AML-193 (cell line): Measurements from ENCODE around the gene CASP9.
"Not testable (repeated sequence)": the region's sequence is repeated elsewhere in the genome, so short reads cannot be mapped to it uniquely, and the experiment has no call there.

Experiments
- DNase-seq, 2 experiments: peaks; one replicate each; lab custom pipeline; 2025; lab: John Stamatoyannopoulos, UW

CASP9 gene

DNA sequence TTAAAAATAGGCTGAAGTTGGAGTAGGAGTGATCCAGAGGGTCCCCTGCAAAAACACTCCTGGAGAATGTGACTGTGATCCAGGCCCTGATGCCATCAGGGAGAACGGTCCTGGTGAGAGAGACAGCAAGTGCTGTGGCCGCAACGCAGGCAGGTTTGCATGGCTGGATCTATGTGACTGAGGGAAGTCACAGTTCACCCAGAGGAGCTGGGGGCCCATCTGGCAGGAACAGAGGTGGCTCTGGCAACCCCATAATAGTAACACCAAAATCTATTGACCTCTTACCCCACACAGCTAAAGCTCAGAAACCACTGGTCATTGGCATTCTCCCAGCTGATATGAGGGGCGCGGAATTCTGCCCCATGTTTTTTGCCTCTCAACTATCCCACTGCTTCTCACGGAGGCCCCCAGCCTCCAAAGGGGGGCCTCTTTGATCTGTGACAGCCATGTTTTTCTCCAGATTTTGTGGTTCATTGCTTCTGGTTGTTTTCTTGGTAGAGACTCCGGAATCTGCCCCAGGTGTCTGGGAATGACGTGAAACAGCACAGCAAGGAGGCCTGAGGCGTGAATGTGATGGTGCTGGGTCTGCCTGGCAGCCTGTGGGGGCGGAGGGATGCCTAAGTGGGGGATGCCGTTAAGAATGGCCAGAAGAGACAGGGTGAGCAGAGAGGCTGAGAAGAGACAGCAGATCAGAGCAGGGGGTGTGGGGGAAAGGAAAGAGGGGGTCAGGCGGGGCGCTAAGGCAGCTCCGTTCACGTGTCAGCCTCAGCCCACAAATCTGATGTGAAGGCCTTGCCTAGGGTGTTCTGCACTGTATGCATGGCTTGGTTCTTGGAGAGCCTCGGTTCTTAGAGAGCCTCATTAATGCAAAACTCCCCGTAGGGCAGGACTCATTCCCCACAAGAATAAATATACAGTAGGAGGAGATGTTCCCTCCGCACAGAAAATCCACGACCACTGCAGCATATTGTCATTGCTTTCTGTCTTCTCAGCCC, 23.5 kb downstream of the CASP9 start:
- no peak for DNase-seq

DNA sequence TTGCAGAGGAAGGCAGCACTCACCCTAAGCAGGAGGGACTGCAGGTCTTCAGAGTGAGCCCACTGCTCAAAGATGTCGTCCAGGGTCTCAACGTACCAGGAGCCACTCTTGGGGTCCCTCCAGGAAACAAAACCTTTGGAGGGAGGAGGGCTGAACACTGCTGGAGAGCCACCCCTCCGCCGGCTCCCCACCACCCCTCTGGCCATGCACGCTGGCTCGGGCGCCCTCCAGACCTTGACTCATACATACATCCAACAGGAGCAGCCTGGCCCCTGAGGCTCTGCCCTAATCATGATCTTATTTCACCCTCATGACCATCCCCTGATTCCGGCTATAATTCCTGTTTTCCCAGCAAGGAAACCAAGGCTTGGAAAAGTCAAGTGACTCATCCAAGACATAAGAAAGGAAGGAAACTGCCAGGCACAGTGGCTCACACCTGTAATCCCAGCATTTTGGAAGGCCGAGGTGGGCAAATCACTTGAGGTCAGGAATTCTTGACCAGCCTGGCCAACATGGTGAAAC, 30.1 kb downstream of the CASP9 start:
- DNase-seq = no peak

DNA sequence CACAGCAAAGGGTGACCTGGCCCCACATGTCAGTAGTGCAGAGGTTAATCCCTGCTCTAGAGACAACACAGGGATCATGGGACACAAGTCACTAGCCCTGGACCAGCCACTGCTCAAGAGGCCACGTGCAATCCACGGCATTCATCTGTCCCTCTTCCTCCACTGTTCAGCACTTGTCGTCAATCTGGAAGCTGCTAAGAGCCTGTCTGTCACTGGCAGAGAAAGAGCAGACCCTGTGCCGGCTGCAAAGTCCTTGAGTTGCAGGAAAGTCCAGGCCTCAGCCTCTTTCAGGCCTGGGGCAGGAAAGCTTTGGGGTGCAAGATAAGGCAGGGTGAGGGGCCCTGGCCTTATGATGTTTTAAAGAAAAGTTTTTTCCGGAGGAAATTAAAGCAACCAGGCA, 31.4 kb downstream of the CASP9 start:
- no peak for DNase-seq

DNA sequence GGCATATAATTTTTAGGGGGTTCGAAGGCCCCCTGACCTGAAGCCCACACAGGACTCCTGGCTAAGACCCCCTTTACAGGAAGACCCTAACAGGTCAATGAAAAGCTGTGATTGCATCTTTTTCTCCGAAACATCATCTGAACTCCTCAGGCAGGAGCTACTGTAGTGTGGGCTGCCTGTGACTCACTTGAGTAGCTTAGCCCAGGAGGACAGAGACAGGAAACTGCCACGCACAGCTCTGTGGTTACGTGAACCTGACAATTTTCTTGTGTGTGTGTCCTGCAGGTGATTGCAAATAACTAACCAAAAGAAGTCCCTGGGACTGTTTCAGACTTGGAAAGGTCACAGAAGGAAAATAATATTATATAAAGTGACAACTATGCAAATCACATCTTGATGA, 33.0 kb downstream of the CASP9 start:
- DNase-seq = not testable (repeated sequence)

DNA sequence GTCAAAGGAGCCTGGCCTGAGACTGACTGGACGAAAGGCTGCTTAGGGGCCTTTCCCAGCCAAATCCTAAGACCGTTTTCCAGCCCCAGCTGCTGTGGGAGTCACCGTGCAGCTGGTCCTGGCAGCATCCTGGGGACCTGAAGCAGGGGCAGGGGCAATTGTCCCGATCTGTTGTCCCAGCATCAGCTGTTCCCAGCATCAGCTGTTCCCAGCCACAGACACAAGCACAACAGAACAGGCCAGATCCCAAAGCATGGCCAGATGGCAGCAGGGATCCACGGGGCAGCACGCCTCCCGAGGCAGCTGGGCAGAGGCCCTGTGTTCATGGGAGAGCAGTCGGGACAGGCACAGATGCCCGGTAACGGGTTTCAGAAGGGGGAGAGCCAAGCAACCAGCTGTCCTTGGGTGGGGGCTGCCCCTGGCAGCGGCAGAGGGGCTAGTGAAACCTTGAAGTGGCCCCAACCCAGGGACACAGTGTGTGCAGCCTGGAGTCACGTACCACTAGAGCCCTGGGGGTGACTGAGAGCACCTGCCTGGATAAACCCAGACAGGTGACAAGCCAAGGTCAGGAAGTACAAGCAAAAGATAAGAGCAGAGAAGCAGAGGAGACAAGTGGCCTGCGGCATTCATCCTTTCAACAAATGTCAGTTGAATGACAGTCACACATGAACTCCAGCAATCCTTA, 34.8 kb downstream of the CASP9 start:
- no peak for DNase-seq

DNA sequence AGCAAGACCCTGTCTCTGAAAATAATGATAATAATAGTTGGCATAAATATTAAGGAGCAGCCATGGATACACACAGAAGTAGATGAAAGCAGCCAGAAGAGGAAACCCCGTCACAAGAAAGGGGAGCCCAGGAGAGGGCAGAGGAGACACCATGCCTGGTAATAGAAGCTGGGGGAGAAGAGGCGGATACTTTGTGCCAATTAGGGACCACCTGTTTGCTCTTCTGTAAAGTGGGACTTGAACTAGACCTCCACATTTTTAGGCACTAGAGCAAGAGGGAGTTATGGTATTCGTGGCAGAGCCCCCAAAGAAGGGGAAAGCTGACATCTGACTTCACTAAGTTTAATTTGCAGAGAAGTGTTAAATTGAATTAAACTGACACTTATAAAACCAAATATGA, 35.6 kb downstream of the CASP9 start:
- DNase-seq = no peak

DNA sequence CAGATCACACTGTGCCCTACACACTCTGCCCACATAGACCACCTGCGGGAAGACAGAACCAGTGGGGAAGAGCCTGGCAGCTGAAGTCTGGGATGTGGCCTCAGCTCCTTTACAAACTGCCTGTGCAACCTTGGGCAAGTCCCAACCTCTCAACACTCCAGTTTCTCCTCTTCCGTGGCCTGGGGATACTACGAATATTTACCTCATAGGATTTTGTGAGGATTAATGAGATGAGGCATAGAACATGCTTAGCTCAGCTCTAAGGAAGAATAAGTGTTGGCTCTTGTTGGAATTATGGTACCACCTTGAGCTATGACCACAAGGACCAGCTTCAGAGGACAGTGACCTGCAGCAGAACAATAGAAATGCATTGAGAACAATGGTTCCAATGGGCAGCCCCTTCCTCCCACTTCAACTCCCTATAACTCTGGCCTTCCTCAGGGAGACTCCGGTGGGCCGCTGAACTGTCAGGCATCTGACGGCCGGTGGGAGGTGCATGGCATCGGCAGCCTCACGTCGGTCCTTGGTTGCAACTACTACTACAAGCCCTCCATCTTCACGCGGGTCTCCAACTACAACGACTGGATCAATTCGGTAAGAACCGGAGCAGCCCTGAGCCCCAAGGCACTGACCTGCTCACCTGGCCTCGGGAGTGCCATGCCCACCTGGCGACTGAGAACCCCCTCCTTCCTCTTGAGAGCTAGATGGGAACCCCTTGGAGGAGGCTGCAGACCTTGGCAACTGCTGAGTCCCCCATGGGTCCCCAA, 37.0 kb downstream of the CASP9 start:
- DNase-seq = not testable (repeated sequence)

DNA sequence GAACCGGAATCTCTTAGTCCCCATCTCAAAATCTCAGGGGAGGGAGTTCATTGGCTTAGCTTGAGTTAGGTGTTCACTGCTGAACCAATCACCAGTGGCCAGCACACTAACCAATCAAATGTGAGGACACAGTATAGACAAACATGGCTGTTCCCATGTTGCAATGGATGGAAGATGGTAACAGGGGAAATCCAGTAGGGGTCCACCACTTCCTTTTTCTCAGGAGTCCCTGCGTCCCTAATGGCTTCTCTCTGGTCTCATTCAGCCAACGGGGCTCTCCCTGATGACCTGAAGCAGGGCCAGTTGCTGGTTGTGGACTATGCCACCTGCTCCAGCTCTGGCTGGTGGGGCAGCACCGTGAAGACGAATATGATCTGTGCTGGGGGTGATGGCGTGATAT, 38.4 kb downstream of the CASP9 start:
- no peak for DNase-seq

DNA sequence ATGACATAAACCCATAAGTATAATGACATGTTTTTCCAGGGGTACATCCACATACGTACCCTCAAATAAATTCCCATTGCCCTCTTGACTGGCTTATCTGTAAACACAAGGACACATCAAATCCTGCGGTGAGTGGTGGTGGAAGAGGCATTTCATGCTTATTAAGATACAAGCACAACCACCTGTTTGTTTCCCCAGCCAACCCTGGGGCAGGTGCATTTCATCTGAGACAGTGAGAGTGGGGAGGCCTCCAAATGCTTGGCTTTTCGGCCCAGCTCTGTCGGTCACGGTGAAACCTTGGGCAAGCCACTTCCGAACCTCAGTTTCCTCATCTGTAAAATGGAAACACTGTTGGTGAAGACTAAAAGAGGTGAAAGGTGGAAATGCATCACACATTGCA, 39.6 kb downstream of the CASP9 start:
- not testable (repeated sequence) for DNase-seq

DNA sequence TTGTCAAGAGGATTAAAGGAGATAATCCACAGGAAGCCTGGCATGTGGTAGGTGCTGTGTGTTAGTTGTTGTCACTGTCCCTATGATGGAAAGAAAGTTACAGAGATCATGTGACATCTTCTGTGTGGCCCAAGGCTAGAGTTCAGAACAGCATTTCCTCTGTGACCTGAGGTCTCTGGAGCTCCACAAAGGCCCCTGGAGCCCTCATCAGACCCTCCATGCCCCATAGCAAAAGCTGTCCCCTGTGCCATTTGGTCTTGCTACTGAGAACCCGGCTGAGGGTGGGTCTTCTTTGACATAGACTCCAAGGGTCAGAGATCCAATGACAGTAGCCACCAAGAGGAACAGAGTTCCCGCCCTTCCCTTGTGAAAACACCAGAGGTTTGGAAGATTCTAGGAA, 40.0 kb downstream of the CASP9 start:
- DNase-seq = no peak

DNA sequence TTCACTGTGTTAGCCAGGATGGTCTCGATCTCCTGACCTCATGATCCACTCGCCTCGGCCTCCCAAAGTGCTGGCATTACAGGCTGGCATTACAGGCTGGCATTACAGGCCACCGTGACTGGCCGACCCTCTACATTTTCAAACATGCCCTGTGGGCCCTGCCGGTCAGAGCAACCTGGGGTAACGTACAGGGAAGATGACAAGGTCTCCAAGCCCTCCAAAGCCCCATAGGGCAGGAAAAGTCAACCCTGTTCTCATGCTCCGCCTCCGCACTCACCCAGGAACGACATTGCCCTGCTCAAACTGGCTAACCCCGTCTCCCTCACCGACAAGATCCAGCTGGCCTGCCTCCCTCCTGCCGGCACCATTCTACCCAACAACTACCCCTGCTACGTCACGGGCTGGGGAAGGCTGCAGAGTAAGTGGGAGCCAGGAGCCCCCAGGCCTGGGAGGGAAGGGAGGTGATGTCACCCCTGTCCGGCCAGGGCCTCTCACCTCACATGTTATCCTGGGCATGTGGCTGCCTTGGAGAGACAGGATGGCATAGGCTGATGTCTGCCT, 41.0 kb downstream of the CASP9 start:
- not testable (repeated sequence) for DNase-seq

DNA sequence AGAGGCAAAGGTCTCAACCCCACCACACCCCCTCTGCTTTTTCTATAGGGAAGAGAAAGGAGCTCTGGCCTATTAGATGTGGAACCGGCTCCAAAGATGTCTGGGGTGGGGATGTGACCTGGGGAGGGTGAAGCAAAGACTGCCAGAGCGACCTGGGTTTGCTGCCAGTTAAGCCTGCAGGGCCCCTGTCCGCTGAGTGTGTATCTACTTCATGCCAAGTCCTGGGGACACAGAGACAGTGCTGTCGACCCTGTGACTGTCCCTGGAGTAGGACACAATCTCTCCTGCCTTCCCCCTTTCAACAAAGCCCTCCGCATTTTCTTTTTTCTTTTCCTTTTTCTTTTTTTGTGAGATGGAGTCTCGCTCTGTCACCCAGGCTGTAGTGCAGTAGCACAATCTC, 41.6 kb downstream of the CASP9 start:
- DNase-seq = not testable (repeated sequence)

DNA sequence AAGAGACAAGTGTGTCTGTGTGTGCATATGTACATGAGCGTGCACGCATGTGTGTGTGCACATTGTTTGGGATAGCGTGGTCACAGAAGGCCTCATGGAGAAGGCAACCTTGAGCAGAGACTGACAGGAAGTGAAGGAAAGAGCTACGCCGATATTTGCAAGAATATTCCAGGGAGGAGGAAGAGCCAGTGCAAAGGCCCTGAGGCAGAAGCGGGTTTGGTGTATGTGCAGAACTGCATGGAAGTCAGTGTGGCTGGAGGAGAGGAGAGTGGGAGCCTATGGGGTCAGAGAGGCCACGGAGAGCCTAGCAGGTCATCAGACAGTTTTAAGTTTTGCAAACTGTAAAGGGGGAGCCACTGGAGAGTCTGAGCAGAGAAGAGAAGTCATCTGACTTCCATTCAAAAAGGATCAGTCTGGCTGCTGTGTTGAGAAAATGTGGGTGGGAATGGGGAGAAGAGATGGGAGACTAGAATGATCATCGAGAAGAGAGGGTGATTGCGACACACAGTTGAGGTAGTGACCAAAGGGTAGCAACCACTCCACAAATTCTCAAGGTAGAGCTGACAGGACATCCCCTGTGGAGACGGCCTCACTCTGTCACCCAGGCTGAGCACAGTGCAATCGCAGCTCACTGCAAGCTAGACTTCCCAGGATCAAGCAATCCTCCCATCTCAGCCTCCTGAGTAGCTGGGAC, 44.2 kb downstream of the CASP9 start:
- no peak for DNase-seq

DNA sequence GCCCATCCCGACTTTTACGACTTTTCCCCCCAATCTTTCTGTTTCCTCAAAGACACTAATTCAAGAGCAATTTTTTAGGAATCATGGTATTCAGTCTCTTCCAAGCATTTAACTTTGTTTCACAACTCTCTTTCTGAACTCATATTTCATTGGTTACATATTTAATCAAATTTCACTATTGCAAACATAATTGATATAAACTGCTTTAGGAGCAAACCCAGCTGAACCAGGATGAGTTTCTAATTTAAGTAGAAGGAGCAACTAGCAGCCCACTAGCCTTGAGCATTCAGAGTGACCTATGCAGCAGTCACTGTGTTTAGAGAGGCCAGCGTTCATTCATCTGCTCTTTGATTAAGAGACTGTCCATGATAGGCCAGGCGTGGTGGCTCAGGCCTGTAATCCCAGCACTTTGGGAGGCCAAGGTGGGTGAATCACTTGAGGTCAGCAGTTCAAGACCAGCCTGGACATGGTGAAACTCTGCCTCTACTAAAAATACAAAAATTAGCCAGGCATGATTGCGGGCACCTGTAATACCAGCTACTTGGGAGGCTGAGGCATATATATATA, 46.3 kb downstream of the CASP9 start:
- DNase-seq = no peak

DNA sequence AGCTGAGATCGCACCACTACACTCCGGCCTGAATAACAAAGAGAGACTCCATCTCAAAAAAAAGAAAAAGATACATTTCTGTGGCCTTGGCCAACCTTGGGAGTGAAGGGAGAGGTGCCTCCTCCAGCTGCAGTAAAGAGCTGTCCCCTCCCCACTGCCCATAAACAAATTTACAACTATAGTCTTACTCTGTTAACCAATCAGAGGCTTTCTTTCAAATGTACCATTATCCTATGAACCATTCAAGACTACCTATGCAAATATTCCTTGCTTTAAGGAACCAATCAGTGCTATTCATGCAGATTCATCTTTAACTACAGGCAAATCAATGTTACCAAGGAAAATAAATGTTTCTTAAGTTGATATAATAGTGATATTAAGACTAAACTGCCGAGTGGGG, 47.1 kb downstream of the CASP9 start:
- DNase-seq = no peak

DNA sequence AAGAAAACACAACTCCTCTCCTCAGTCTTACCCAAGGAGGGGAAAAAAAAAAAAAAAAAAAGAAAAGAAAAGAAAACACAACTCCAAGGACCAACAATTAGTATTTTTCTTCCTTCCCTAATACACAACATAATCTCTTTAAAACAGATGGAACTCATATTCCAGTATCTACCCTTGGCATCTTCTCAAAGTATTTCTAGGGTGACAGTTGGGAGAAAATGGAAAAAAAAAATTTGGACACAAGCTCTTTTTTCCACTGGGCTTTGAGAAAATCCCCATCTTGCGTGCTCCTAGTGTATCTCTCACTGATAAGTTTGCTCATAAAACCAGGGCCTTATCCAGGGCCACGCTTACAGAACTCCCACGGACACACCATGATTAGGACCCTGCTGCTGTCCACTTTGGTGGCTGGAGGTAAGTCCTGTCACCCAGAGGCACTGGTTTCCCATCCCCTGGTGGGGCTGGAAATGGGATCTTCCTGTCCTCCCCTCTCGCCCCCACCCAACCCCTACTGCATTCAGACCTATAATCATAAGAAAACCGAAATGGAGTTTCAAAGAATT, 48.2 kb downstream of the CASP9 start, which contains the start of gene CELA2B:
Gene CELA2B (plus strand): TSS at position 353 of the 563 bp plus-strand sequence. CDS start 22 bp downstream, at position 375.
- DNase-seq = no peak

DNA sequence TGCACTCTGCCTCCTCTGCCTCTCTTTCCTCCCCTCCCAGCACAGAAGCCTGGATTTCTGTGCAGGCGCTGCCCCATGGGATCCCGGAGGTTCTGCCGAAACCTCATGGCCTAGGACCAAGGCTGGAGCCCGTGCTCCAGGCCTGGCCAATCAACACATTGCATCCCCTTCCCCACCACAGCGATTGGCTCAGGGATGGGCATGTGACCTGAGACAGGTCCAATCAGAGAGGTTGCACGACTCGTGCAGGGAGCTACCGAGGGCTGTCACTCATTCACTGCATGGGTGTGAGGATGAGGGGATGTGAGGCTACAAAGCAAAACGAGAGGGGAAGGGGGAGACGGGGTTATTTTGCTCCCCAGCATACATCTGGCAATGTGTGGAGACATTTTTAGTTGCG, 51.4 kb downstream of the CASP9 start:
- no peak for DNase-seq

DNA sequence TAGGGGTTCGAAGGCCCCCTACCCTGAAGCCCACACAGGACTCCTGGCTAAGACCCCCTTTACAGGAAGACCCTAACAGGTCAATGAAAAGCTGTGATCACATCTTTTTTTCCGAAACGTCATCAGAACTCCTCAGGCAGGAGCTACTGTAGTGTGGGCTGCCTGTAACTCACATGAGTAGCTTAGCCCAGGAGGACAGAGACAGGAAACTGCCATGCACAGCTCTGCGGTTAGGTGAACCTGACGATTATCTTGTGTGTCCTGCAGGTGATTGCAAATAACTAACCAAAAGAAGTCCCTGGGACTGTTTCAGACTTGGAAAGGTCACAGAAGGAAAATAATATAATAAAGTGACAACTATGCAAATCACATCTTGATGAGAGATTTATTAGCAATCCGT, 52.3 kb downstream of the CASP9 start:
- DNase-seq = not testable (repeated sequence)

DNA sequence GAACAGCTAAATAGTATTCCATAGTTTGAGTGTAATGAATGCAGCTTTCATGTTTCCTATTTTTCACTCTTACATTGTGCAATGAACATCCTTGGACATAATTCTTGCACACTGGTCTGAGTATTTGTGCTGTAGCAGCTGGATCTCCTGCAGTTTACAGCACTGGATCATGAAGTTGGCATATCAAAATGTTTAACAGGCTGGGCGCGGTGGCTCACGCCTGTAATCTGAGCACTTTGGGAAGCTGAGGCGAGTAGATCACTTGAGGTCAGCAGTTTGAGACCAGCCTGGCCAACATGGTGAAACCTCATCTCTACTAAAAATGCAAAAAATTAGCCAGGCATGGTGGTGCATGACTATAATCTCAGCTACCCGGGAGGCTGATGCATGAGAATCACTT, 52.9 kb downstream of the CASP9 start:
- not testable (repeated sequence) for DNase-seq

DNA sequence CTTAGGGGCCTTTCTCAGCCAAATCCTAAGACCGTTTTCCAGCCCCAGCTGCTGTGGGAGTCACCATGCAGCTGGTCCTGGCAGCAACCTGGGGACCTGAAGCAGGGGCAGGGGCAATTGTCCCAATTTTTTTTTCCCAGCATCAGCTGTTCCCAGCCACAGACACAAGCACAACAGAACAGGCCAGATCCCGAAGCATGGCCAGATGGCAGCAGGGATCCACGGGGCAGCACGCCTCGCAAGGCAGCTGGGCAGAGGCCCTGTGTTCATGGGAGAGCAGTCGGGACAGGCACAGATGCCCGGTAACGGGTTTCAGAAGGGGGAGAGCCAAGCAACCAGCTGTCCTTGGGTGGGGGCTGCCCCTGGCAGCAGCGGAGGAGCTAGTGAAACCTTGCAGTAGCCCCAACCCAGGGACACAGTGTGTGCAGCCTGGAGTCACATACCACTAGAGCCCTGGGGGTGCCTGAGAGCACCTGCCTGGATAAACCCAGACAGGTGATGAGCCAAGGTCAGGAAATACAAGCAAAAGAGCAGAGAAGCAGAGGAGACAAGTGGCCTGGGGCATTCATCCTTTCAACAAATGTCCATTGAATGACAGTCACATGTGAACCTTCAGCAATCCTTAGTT, 54.1 kb downstream of the CASP9 start:
- DNase-seq = not testable (repeated sequence)
